HepG2 (cell line): ENCODE measurements around the gene RHCE. TPM values are rescaled to one million over a fixed set of nuclear protein-coding genes. Genes with fewer than 3 reads are reported as not detected.

Experiments used
- ATAC-seq: fragments of 200-7000 bp; cut with Tn5 transposase; 3 replicates; pipeline ENCODE4 v1.9.1; 2020; ENCODE audit warnings: mild to moderate bottlenecking, moderate library complexity
- BruUV-seq: library from RNA; stranded (reverse); fragments of 400-500 nt; replicated peaks from 2 replicates; lab custom pipeline; 2021; lab: Mats Ljungman, UMichigan
- CTCF ChIA-PET: fragments of 300-600 bp; formaldehyde crosslinking; extraction: SDS; loops from one replicate; lab custom pipeline; 2021; ENCODE audit warnings: low total read pairs, inconsistent platforms, low intra/inter-chr PET ratio; lab: Yijun Ruan, JAX
- POLR2A ChIA-PET: fragments of 350-600 bp; sonication (Branson Sonifier 250); formaldehyde crosslinking; loops from one replicate; lab custom pipeline; 2020; ENCODE audit warnings: antibody characterized with exemption, inconsistent platforms; lab: Yijun Ruan, JAX
- DNase-seq: peaks from one replicate; pipeline ENCODE4 v3.0.0-alpha.2; 2015; ENCODE audit warnings: low spot score
- FAIRE-seq: peaks from 3 replicates; lab custom pipeline; 2011; peaks lifted over from hg19 to GRCh38; lab: Jason Lieb, UNC
- H2AFZ ChIP-seq: one replicate; pipeline ENCODE4 v1.6.1; 2011; ENCODE audit warnings: low read length, inconsistent platforms
- H3K27ac ChIP-seq: fragments of 300-600 bp; 3 replicates; pipeline ENCODE4 v1.8.0; 2011; ENCODE audit warnings: mixed run types, mild to moderate bottlenecking, mixed read lengths, low read length, inconsistent platforms; ENCODE audit not compliant: insufficient read depth; ENCODE audit errors: extremely low read length
- H3K27me3 ChIP-seq, 2 experiments: fragments of 200-600 bp in 1 of 2; 2 replicates in 1 of 2; 3 replicates in 1 of 2; pipeline versions ENCODE4 v1.6.0 to v1.8.0; 2011; ENCODE audit warnings: low read length in 2 of 2, mild to moderate bottlenecking in 2 of 2, moderate library complexity in 2 of 2, inconsistent platforms in 1 of 2; ENCODE audit not compliant: insufficient read depth in 2 of 2, control insufficient read depth in 1 of 2
- H3K36me3 ChIP-seq, 2 experiments: fragments of 200-600 bp in 1 of 2; replicated peaks in 1 of 2; 2 replicates in 1 of 2; 3 replicates in 1 of 2; pipeline versions ENCODE4 v1.5.1 to v1.8.0; 2011; ENCODE audit warnings: low read length in 2 of 2, inconsistent platforms in 1 of 2; ENCODE audit not compliant: insufficient read depth in 2 of 2, control insufficient read depth in 1 of 2
- H3K4me1 ChIP-seq: 2 replicates; pipeline ENCODE4 v1.5.1; 2012; ENCODE audit warnings: low read length, inconsistent platforms; ENCODE audit not compliant: insufficient read depth
- H3K4me2 ChIP-seq: 2 replicates; pipeline ENCODE4 v1.6.0; 2011; ENCODE audit warnings: low read depth, low read length, inconsistent platforms
- H3K4me3 ChIP-seq, 3 experiments: fragments of 200-600 bp in 1 of 3; sonication (generic), shearing (Covaris generic) in 1 of 3; replicated peaks in 1 of 3; 2 replicates each; pipeline ENCODE4 v1.5.1; 2011 to 2016; ENCODE audit warnings: low read length in 3 of 3, inconsistent platforms in 2 of 3, low read depth in 2 of 3, mild to moderate bottlenecking in 2 of 3, control low read depth in 1 of 3, mixed read lengths in 1 of 3; ENCODE audit not compliant: insufficient read depth in 1 of 3
- H3K79me2 ChIP-seq: one replicate; pipeline ENCODE4 v1.6.1; 2011; ENCODE audit warnings: low read length, inconsistent platforms; ENCODE audit not compliant: insufficient read depth
- H3K9ac ChIP-seq: 2 replicates; pipeline ENCODE4 v1.6.0; 2011; ENCODE audit warnings: mild to moderate bottlenecking, low read depth, low read length, inconsistent platforms; ENCODE audit not compliant: insufficient read depth
- H3K9me3 ChIP-seq: 2 replicates; pipeline ENCODE4 v1.5.1; 2012; ENCODE audit warnings: mild to moderate bottlenecking, low read length
- H4K20me1 ChIP-seq: 2 replicates; pipeline ENCODE4 v1.6.0; 2011; ENCODE audit warnings: inconsistent platforms, mild to moderate bottlenecking, low read length, moderate library complexity; ENCODE audit not compliant: insufficient read depth
- KDM3A ChIP-seq: IDR thresholded peaks from 2 replicates; pipeline ENCODE4 v1.6.1; 2018; ENCODE audit warnings: low read depth, missing compliant biosample characterization
- KLF6 ChIP-seq: IDR thresholded peaks from 2 replicates; pipeline ENCODE4 v1.8.0; 2016; ENCODE audit warnings: missing biosample characterization, missing genetic modification reagents
- WGBS: methylation state at CpG from one replicate; pipeline ENCODE4 v1.1.6; 2017; ENCODE audit warnings: low lambda C conversion rate; 5-methylcytosine and 5-hydroxymethylcytosine counted together
- in situ Hi-C: cut with HindIII; loops from 2 replicates; pipeline ENCODE4 v1.10.0; 2017; ENCODE audit warnings: low pct_unique_long_range_greater_than_20kb; ENCODE audit not compliant: extremely low pct_ligation_motif_present
- intact Hi-C: fragments of 100-400 bp; cut with micrococcal nuclease; formaldehyde crosslinking; loops from one replicate; pipeline ENCODE4 v1.10.0; 2022; ENCODE audit not compliant: unreplicated experiment
- polyA plus RNA-seq, 8 experiments: library from polyadenylated mRNA; depleted of rRNA in 3 of 8; stranded (reverse) in 7 of 8; unstranded in 1 of 8; fragments of >200 nt; fragmentation: Illumina TruSeq in 4 of 8; extraction: Trizol in 4 of 8; gene quantifications; 2 replicates each; pipeline versions ENCODE4 v1.2.1 to v1.2.3, GENCODE V29; 2011 to 2016; ENCODE audit warnings: low read depth in 4 of 8, missing spikeins in 1 of 8, mixed read lengths in 1 of 8; ENCODE audit not compliant: insufficient read depth in 1 of 8
- total RNA-seq, 5 experiments: library from RNA; depleted of rRNA; stranded (reverse); fragments of >200 nt; fragmentation: Illumina TruSeq; extraction: Trizol; gene quantifications; 2 replicates each; pipeline ENCODE4 v1.2.3, GENCODE V29; 2016; ENCODE audit warnings: low read depth in 1 of 5
- TF ChIP-seq, protein P1 (sequence below): sonication (generic); formaldehyde crosslinking; IDR thresholded peaks from 2 replicates; pipeline ENCODE4 v1.5.0; 2020; ENCODE audit warnings: mild to moderate bottlenecking, missing genetic modification reagents, moderate library complexity

Gene RHCE
- total and polyA plus RNA-seq, 2 of the 13 experiments (the other 11 are each of a cell fraction or from before 2014, with no cell fraction given) = 0.30 TPM; not detected in 1

DNA sequence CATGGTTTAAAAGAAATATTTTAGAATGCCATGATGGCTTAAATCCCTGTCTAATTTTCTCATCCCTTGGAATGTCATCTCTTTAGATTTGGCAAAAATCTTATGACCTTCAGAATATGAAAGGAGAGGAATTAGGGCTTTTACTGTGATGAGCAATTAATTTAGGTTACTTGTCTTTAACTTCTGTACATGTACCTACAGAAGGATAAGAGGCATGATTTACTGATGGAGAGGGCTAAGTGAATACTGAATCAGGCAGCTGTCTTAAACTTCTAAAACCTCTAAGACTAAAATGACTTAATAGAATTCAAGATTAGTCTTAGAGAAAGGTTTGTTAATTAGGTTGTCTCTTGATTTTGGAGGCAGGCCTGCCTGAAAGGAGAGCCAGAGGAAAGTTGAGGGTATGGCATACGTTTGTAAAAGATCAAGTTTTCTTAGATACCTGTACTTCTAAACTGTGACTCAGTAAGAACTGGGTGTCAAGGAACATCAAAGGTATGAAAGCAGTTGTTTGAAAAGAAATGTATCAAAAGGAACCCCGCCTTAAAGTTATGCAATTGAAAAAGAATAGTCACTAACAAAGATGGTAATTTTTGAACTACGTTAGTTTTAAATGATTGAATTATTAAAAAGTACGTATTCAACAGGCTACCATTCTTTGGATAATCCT lies 22.5 kb upstream of the RHCE start:
- H4K20me1 ChIP-seq = no peaks in the 10 kb centered on the region
- DNase-seq = no peak
- H3K4me2 ChIP-seq = no peak overlapping the region
- H3K4me3 ChIP-seq = no peak overlapping the region
- H3K4me1 ChIP-seq = no peaks in the 10 kb centered on the region
- TF ChIP-seq KLF6 (CRISPR knock-in tag) = no peak
- WGBS = 96% methylated on average over 4 of the region's 4 CpGs
- FAIRE-seq = no peak
- POLR2A ChIA-PET = no interaction called here
- no peak overlapping the region for H3K9ac ChIP-seq
- in situ Hi-C loops = no loop called here
- H3K79me2 ChIP-seq = peaks cover 28% of the 10 kb centered on the region
- no peak overlapping the region for H2AFZ ChIP-seq
- intact Hi-C loops = no loop called here
- peaks cover 1 to 12% of the 10 kb centered on the region in 2 experiments; a peak in 3 of 5 replicates for H3K36me3 ChIP-seq
- H3K27me3 ChIP-seq = no peaks in the 10 kb centered on the region
- ATAC-seq = no peak
- H3K27ac ChIP-seq = no peak overlapping the region
- CTCF ChIA-PET = no interaction called here
- BruUV-seq = no TSS peak
- no peaks in the 10 kb centered on the region for H3K9me3 ChIP-seq

DNA sequence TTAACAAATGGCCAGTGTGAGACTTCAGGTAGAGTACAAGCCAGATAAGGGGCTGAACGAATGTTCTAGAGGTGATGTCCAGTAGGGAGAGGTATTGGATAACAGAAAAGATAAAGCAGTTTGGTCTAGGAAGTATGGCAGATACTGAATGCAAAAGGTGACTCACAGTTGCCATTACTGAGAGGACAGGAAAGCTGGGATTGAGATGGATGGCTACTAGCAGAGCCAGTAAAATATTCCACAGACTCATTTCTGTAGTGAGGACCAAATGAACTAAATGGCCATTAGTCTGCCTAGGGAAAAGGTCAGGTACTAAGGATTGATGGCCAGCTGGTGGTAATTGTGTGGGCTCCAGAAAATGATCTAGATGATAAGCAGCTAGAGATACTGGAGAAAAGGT lies 21.6 kb upstream of the RHCE start:
- no peak overlapping the region for H2AFZ ChIP-seq
- H3K9me3 ChIP-seq = no peaks in the 10 kb centered on the region
- TF ChIP-seq, protein P1, sequence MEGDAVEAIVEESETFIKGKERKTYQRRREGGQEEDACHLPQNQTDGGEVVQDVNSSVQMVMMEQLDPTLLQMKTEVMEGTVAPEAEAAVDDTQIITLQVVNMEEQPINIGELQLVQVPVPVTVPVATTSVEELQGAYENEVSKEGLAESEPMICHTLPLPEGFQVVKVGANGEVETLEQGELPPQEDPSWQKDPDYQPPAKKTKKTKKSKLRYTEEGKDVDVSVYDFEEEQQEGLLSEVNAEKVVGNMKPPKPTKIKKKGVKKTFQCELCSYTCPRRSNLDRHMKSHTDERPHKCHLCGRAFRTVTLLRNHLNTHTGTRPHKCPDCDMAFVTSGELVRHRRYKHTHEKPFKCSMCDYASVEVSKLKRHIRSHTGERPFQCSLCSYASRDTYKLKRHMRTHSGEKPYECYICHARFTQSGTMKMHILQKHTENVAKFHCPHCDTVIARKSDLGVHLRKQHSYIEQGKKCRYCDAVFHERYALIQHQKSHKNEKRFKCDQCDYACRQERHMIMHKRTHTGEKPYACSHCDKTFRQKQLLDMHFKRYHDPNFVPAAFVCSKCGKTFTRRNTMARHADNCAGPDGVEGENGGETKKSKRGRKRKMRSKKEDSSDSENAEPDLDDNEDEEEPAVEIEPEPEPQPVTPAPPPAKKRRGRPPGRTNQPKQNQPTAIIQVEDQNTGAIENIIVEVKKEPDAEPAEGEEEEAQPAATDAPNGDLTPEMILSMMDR (CRISPR knock-in tag) = peak; percentile 24
- no peak for TF ChIP-seq KDM3A (CRISPR knock-in tag)
- H3K27me3 ChIP-seq = no peaks in the 10 kb centered on the region
- H4K20me1 ChIP-seq = no peaks in the 10 kb centered on the region
- 83% methylated on average over 1 of the region's 1 CpG for WGBS
- H3K36me3 ChIP-seq = peaks cover 1 to 14% of the 10 kb centered on the region in 2 experiments; a peak in 3 of 5 replicates
- ChIA-PET POLR2A (no interaction called here), CTCF (no interaction called here)
- intact Hi-C loops (no loop called here), in situ Hi-C loops (no loop called here)
- ATAC-seq = no peak
- H3K79me2 ChIP-seq = peaks cover 38% of the 10 kb centered on the region
- no TSS peak for BruUV-seq
- H3K4me1 ChIP-seq = no peaks in the 10 kb centered on the region
- no peak overlapping the region for H3K9ac ChIP-seq
- H3K4me3 ChIP-seq = no peak overlapping the region
- no peak overlapping the region for H3K27ac ChIP-seq
- DNase-seq = no peak
- no peak overlapping the region for H3K4me2 ChIP-seq
- no peak for FAIRE-seq
